ENCODE data around the gene ATG9B. TPM values are rescaled to one million over a fixed set of nuclear protein-coding genes. Genes with fewer than 3 reads are reported as not detected.

The ATG9B gene
- total and polyA plus RNA-seq, 2 of the 13 experiments (the other 11 are each of a cell fraction or from before 2014, with no cell fraction given): 0.24 TPM; not detected in 1

GRCh38 chr7:151057989-151058780 is 33.9 kb upstream of the ATG9B start (continued):
- TF ChIP-seq ARID2 (CRISPR knock-in tag; IDR thresholded peaks at IDR 0.05; ENCODE audit: borderline replicate concordance) (0 out of 2 replicates have a peak, but pooled peaks have one; percentile 36), IRF2 (CRISPR knock-in tag; IDR thresholded peaks at IDR 0.05) (peak; percentile 96), FOXO4 (CRISPR knock-in tag; conservative IDR thresholded peaks at IDR 0.05) (no peak), ZKSCAN5 (CRISPR knock-in tag; IDR thresholded peaks at IDR 0.05) (no peak), ZNF562 (CRISPR knock-in tag; IDR thresholded peaks at IDR 0.05; ENCODE audit: borderline replicate concordance) (no peak), ZNF354B (CRISPR knock-in tag; IDR thresholded peaks at IDR 0.05) (no peak), ZNF770 (CRISPR knock-in tag; IDR thresholded peaks at IDR 0.05) (no peak), ZFYVE20 (CRISPR knock-in tag; IDR thresholded peaks at IDR 0.05; ENCODE audit: borderline replicate concordance, low read depth) (no peak), SNAPC4 (CRISPR knock-in tag; IDR thresholded peaks at IDR 0.05) (no peak), RORA (CRISPR knock-in tag; IDR thresholded peaks at IDR 0.05) (no peak), DRAP1 (CRISPR knock-in tag; IDR thresholded peaks at IDR 0.05) (peak; percentile 85), RFX5 (IDR thresholded peaks at IDR 0.05; ENCODE audit: low read depth, low read length) (no peak), SIN3B (IDR thresholded peaks at IDR 0.05; ENCODE audit: low read length) (no peak), CREB3 (CRISPR knock-in tag; IDR thresholded peaks at IDR 0.05) (no peak; the same call in 1 of the 2 replicates), PHF8 (CRISPR knock-in tag; IDR thresholded peaks at IDR 0.05) (peak; percentile 73; the same call in 1 of the 2 replicates), HNF4A (CRISPR knock-in tag; IDR thresholded peaks at IDR 0.05) (0 out of 2 replicates have a peak, but pooled peaks have one; percentile 21), CHD4 (IDR thresholded peaks at IDR 0.05; ENCODE audit: borderline replicate concordance, low read length) (no peak), KDM1A (CRISPR knock-in tag; IDR thresholded peaks at IDR 0.05) (no peak), ZNF136 (CRISPR knock-in tag; IDR thresholded peaks at IDR 0.05; ENCODE audit: low read depth) (peak; percentile 13; the same call in 1 of the 2 replicates), ZNF232 (CRISPR knock-in tag; IDR thresholded peaks at IDR 0.05; ENCODE audit: borderline replicate concordance) (peak; percentile 61; the same call in 1 of the 2 replicates)
